Hematopoietic multipotent progenitor cell treated with erythropoietin and hydrocortisone succinate and interleukin-3 and kit ligand, for 17 days (in vitro differentiated cells): ENCODE data around the gene SPATA31A3.
"Not testable (repeated sequence)": the region's sequence is repeated elsewhere in the genome, so short reads cannot be mapped to it uniquely, and the experiment has no call there.

Source experiments
- DNase-seq: peaks from one replicate; pipeline ENCODE4 v3.0.0-alpha.2; 2015; ENCODE audit warnings: low spot score

SPATA31A3 gene

DNA sequence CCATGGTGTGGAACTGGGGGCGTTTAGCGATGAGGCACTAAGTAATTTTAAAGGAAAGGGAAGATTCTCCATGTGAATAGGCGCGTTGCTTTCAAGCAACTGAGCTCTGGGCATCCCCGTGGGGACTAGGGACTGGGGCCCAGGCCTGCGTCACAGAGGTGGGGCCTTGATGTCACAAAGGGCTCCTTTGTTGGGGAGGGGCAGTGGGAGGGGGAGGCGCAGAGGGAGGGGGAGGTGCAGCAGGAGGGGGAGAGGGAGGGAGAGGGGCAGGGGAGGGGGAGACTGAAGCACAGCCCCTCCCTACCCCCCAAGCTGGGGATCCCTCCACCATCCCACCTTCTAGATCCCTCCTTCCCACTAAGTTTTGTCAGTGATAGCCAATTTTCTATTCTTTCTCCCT is at the start of gene SPATA31A3:
Gene SPATA31A3 (minus strand): TSS at position 101 of the 400 bp plus-strand sequence. CDS start 29 bp downstream, at position 72.
- not testable (repeated sequence) for DNase-seq

DNA sequence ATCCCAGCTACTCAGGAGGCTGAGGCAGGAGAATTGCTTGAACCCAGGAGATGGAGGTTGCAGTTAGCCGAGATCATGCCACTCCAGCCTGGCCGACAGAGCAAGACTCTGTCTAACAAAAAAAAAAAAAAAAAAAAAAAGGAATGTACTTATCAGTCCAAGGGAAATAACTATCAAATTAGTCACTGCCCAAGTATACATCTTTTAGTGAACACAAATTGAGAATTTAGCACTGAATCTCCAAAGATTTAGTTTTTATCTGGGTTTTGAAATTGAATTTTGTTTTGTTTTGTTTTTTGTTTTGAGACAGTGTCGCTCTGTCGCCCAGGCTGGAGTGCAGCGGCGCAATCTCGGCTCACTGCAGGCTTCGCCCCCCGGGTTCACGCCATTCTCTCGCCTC is 39.8 kb downstream of the SPATA31A3 start:
- DNase-seq = not testable (repeated sequence)

GRCh38 chr9:66942400-66943155 is 49.8 kb downstream of the SPATA31A3 start:
- DNase-seq = not testable (repeated sequence)

GRCh38 chr9:66939878-66940830 is 52.2 kb downstream of the SPATA31A3 start:
- DNase-seq = not testable (repeated sequence)

GRCh38 chr9:66938322-66938721 is 54.0 kb downstream of the SPATA31A3 start:
- DNase-seq = peak; percentile 2

GRCh38 chr9:66937662-66938061 is 54.7 kb downstream of the SPATA31A3 start:
- not testable (repeated sequence) for DNase-seq
